ENCODE measurements around the gene TMC8. TPM values are rescaled to one million over a fixed set of nuclear protein-coding genes. Genes with fewer than 3 reads are reported as not detected.
A peak's percentile ranks its signal among the peaks of the same experiment; 100 is the strongest.

Gene TMC8
- total RNA-seq, 1 experiment from 2014 or later, result 0.32 TPM

- ChIA-PET POLR2A (ENCODE audit: low non-redundant PET) (no interaction called here), CTCF (interaction anchor here (0.5 kb wide), 1 partner anchor 481 kb away, joined by 3 read pairs; no protein-coding TSS in a partner anchor)
- BruUV-seq (replicated peaks), result no TSS peak
- H3K4me1 ChIP-seq (ENCODE audit: insufficient read depth, low read length, poor library complexity, severe bottlenecking), result peaks cover 36% of the 10 kb centered on the region
- no peak for DNase-seq (ENCODE audit: low spot score)
- intact Hi-C loops (cut with micrococcal nuclease; ENCODE audit: unreplicated experiment), result loop anchor here (5.0 kb wide), 1 partner anchor 41 kb away; the partner anchor contains the start of gene SYNGR2
- no peaks in the 10 kb centered on the region for H3K36me3 ChIP-seq (ENCODE audit: insufficient read depth, low read length, poor library complexity, severe bottlenecking)
- H3K9me3 ChIP-seq (ENCODE audit: low read depth, low read length, poor library complexity, severe bottlenecking), result no peaks in the 10 kb centered on the region
- no peak for TF ChIP-seq EZH2 (IDR thresholded peaks at IDR 0.05; ENCODE audit: borderline replicate concordance, low read depth, low read length, poor library complexity, severe bottlenecking)
- no peak for TF ChIP-seq CTCF (conservative IDR thresholded peaks at IDR 0.05; ENCODE audit: low read depth, low read length)
- H3K4me3 ChIP-seq (ENCODE audit: low read depth, low read length, poor library complexity, severe bottlenecking), result no peak overlapping the region
- H3K27ac ChIP-seq (ENCODE audit: low read depth, low read length, poor library complexity, severe bottlenecking), result no peak overlapping the region
- H3K27me3 ChIP-seq (replicated peaks; ENCODE audit: insufficient read depth, low read depth, low read length, poor library complexity), result no peaks in the 10 kb centered on the region
These were observed 4.3 kb upstream of the TMC8 start for GRCh38 chr17:78125976-78126894.

GRCh38 chr17:78126895-78127238 lies 3.7 kb upstream of the TMC8 start:
- no TSS peak for BruUV-seq (replicated peaks)
- H3K27ac ChIP-seq (ENCODE audit: low read depth, low read length, poor library complexity, severe bottlenecking), result no peak overlapping the region
- TF ChIP-seq EZH2 (IDR thresholded peaks at IDR 0.05; ENCODE audit: borderline replicate concordance, low read depth, low read length, poor library complexity, severe bottlenecking) (no peak), CTCF (conservative IDR thresholded peaks at IDR 0.05; ENCODE audit: low read depth, low read length) (no peak)
- POLR2A ChIA-PET (ENCODE audit: low non-redundant PET), result no interaction called here
- peaks cover 42% of the 10 kb centered on the region for H3K4me1 ChIP-seq (ENCODE audit: insufficient read depth, low read length, poor library complexity, severe bottlenecking)
- no peaks in the 10 kb centered on the region for H3K27me3 ChIP-seq (replicated peaks; ENCODE audit: insufficient read depth, low read depth, low read length, poor library complexity)
- no peaks in the 10 kb centered on the region for H3K9me3 ChIP-seq (ENCODE audit: low read depth, low read length, poor library complexity, severe bottlenecking)
- no peak overlapping the region for H3K4me3 ChIP-seq (ENCODE audit: low read depth, low read length, poor library complexity, severe bottlenecking)
- CTCF ChIA-PET, result no interaction called here
- H3K36me3 ChIP-seq (ENCODE audit: insufficient read depth, low read length, poor library complexity, severe bottlenecking), result no peaks in the 10 kb centered on the region
- DNase-seq (ENCODE audit: low spot score), result no peak
- intact Hi-C loops (cut with micrococcal nuclease; ENCODE audit: unreplicated experiment), result loop anchor here (5.0 kb wide), 1 partner anchor 40 kb away; the partner anchor contains the start of gene SYNGR2

GRCh38 chr17:78127239-78127887 lies 3.2 kb upstream of the TMC8 start:
- Histone ChIP-seq H3K27ac (ENCODE audit: low read depth, low read length, poor library complexity, severe bottlenecking) (no peak overlapping the region), H3K9me3 (ENCODE audit: low read depth, low read length, poor library complexity, severe bottlenecking) (no peaks in the 10 kb centered on the region), H3K4me3 (ENCODE audit: low read depth, low read length, poor library complexity, severe bottlenecking) (peak overlapping the region; percentile 80), H3K27me3 (replicated peaks; ENCODE audit: insufficient read depth, low read depth, low read length, poor library complexity) (no peaks in the 10 kb centered on the region), H3K4me1 (ENCODE audit: insufficient read depth, low read length, poor library complexity, severe bottlenecking) (peaks cover 46% of the 10 kb centered on the region), H3K36me3 (ENCODE audit: insufficient read depth, low read length, poor library complexity, severe bottlenecking) (no peaks in the 10 kb centered on the region)
- ChIA-PET CTCF (interaction anchor here (0.6 to 0.8 kb wide), 2 partner anchors 49 to 132 kb away, joined by 3 read pairs; no protein-coding TSS in a partner anchor), POLR2A (ENCODE audit: low non-redundant PET) (no interaction called here)
- intact Hi-C loops (cut with micrococcal nuclease; ENCODE audit: unreplicated experiment), result loop anchor here (5.0 kb wide), 1 partner anchor 40 kb away; the partner anchor contains the start of gene SYNGR2
- TF ChIP-seq CTCF (conservative IDR thresholded peaks at IDR 0.05; ENCODE audit: low read depth, low read length), result no peak
- TF ChIP-seq EZH2 (IDR thresholded peaks at IDR 0.05; ENCODE audit: borderline replicate concordance, low read depth, low read length, poor library complexity, severe bottlenecking), result no peak
- no TSS peak for BruUV-seq (replicated peaks)
- no peak for DNase-seq (ENCODE audit: low spot score)
